Bronchial epithelial cell (primary cell): ENCODE results near the gene PHF3. TPM values are rescaled to one million over a fixed set of nuclear protein-coding genes. Genes with fewer than 3 reads are reported as not detected.

Experiments used
- DNase-seq: peaks from one replicate; pipeline ENCODE4 v3.0.0-alpha.2; 2010; ENCODE audit warnings: low read depth
- FAIRE-seq: peaks from 2 replicates; lab custom pipeline; 2011; peaks lifted over from hg19 to GRCh38; lab: Jason Lieb, UNC
- H3K27me3 ChIP-seq: 2 replicates; pipeline ENCODE4 v1.5.1; 2011; ENCODE audit warnings: low read length; ENCODE audit not compliant: control insufficient read depth, insufficient read depth
- H3K36me3 ChIP-seq: 2 replicates; pipeline ENCODE4 v1.5.1; 2011; ENCODE audit warnings: low read length; ENCODE audit not compliant: control insufficient read depth, insufficient read depth
- H3K4me3 ChIP-seq: 2 replicates; pipeline ENCODE4 v1.5.1; 2011; ENCODE audit warnings: mild to moderate bottlenecking, low read depth, low read length, control low read depth
- CTCF ChIP-seq: IDR thresholded peaks from 2 replicates; pipeline ENCODE4 v1.5.1; 2011; ENCODE audit warnings: mild to moderate bottlenecking, moderate library complexity, low read length, control low read depth, inconsistent platforms; ENCODE audit not compliant: insufficient read depth, severe bottlenecking
- total RNA-seq: library from RNA; depleted of rRNA; stranded (reverse); fragments of >200 nt; gene quantifications from 2 replicates; pipeline ENCODE4 v1.2.1, GENCODE V29; 2014

PHF3 gene
- total RNA-seq, 1 donor from 2014 or later = 36.3 TPM

- DNase-seq (peak; percentile 82), FAIRE-seq (peak; percentile 28)
- Histone ChIP-seq H3K4me3 (peak overlapping the region; percentile 50), H3K36me3 (no peaks in the 10 kb centered on the region), H3K27me3 (no peaks in the 10 kb centered on the region)
- peak; percentile 88 for TF ChIP-seq CTCF
These were observed 37.3 kb upstream of the PHF3 start for GRCh38 chr6:63598049-63599036.

GRCh38 chr6:63599243-63599642 lies 36.4 kb upstream of the PHF3 start:
- Histone ChIP-seq H3K4me3 (no peak overlapping the region), H3K27me3 (no peaks in the 10 kb centered on the region), H3K36me3 (no peaks in the 10 kb centered on the region)
- no peak for FAIRE-seq
- no peak for TF ChIP-seq CTCF
- DNase-seq = no peak

GRCh38 chr6:63600136-63600535 lies 35.5 kb upstream of the PHF3 start:
- no peak for FAIRE-seq
- TF ChIP-seq CTCF = no peak
- Histone ChIP-seq H3K36me3 (no peaks in the 10 kb centered on the region), H3K4me3 (no peak overlapping the region), H3K27me3 (no peaks in the 10 kb centered on the region)
- DNase-seq = no peak

- Histone ChIP-seq H3K36me3 (no peaks in the 10 kb centered on the region), H3K27me3 (no peaks in the 10 kb centered on the region), H3K4me3 (no peak overlapping the region)
- no peak for TF ChIP-seq CTCF
- DNase-seq (no peak), FAIRE-seq (no peak)
These were observed 26.4 kb upstream of the PHF3 start for GRCh38 chr6:63609231-63609630.

GRCh38 chr6:63610944-63611343 lies 24.7 kb upstream of the PHF3 start:
- Histone ChIP-seq H3K4me3 (no peak overlapping the region), H3K36me3 (no peaks in the 10 kb centered on the region), H3K27me3 (no peaks in the 10 kb centered on the region)
- DNase-seq = no peak
- no peak for TF ChIP-seq CTCF
- no peak for FAIRE-seq
